ACC112 (cell line): Measurements from ENCODE around the gene RPA3.

Experiments used
- H2AFZ ChIP-seq: fragments of 200-600 bp; sonication (generic); one replicate; pipeline ENCODE4 v1.6.0; 2017; ENCODE audit warnings: antibody characterized with exemption, low read length; ENCODE audit not compliant: unreplicated experiment
- H3K27ac ChIP-seq: fragments of 200-600 bp; sonication (generic); 2 replicates; pipeline ENCODE4 v1.5.1; 2014; ENCODE audit warnings: low read depth, mild to moderate bottlenecking, antibody characterized with exemption, low read length, moderate library complexity
- H3K27me3 ChIP-seq: fragments of 200-600 bp; sonication (generic); 2 replicates; pipeline ENCODE4 v1.6.1; 2014; ENCODE audit warnings: mild to moderate bottlenecking, antibody characterized with exemption, low read length, moderate library complexity, mixed read lengths; ENCODE audit not compliant: insufficient read depth
- H3K36me3 ChIP-seq: fragments of 200-600 bp; sonication (generic); 2 replicates; pipeline ENCODE4 v1.6.1; 2016; ENCODE audit warnings: mild to moderate bottlenecking, antibody characterized with exemption, low read length, moderate library complexity, mixed read lengths; ENCODE audit not compliant: insufficient read depth
- H3K4me1 ChIP-seq: fragments of 200-600 bp; sonication (generic); one replicate; pipeline ENCODE4 v1.6.1; 2016; ENCODE audit warnings: low read length, mixed read lengths; ENCODE audit not compliant: insufficient read depth, unreplicated experiment, control insufficient read depth
- H3K4me3 ChIP-seq: fragments of 200-600 bp; sonication (generic); 2 replicates; pipeline ENCODE4 v1.5.1; 2014; ENCODE audit warnings: mild to moderate bottlenecking, low read depth, low read length
- H3K79me2 ChIP-seq: fragments of 200-600 bp; sonication (generic); one replicate; pipeline ENCODE4 v1.6.0; 2016; ENCODE audit warnings: low read length; ENCODE audit not compliant: control insufficient read depth, unreplicated experiment, insufficient read depth

Gene RPA3

GRCh38 chr7:7706556-7707172, 11.7 kb downstream of the RPA3 start:
- no peaks in the 10 kb centered on the region for H3K36me3 ChIP-seq
- no peaks in the 10 kb centered on the region for H3K79me2 ChIP-seq
- peaks cover 9% of the 10 kb centered on the region for H3K4me1 ChIP-seq
- H3K4me3 ChIP-seq: no peak overlapping the region
- H2AFZ ChIP-seq: no peak overlapping the region
- no peak overlapping the region for H3K27ac ChIP-seq
- H3K27me3 ChIP-seq: no peaks in the 10 kb centered on the region

GRCh38 chr7:7706101-7706511, 12.3 kb downstream of the RPA3 start:
- H2AFZ ChIP-seq: no peak overlapping the region
- H3K79me2 ChIP-seq: no peaks in the 10 kb centered on the region
- H3K36me3 ChIP-seq: no peaks in the 10 kb centered on the region
- H3K4me3 ChIP-seq: no peak overlapping the region
- peaks cover 9% of the 10 kb centered on the region for H3K4me1 ChIP-seq
- H3K27ac ChIP-seq: no peak overlapping the region
- no peaks in the 10 kb centered on the region for H3K27me3 ChIP-seq

- no peaks in the 10 kb centered on the region for H3K79me2 ChIP-seq
- H3K27me3 ChIP-seq: no peaks in the 10 kb centered on the region
- H3K27ac ChIP-seq: no peak overlapping the region
- H3K4me3 ChIP-seq: no peak overlapping the region
- no peaks in the 10 kb centered on the region for H3K36me3 ChIP-seq
- no peak overlapping the region for H2AFZ ChIP-seq
- peaks cover 9% of the 10 kb centered on the region for H3K4me1 ChIP-seq
These were observed 13.1 kb downstream of the RPA3 start for GRCh38 chr7:7705318-7705717.

GRCh38 chr7:7704867-7705266, 13.5 kb downstream of the RPA3 start:
- no peak overlapping the region for H3K4me3 ChIP-seq
- H3K79me2 ChIP-seq: no peaks in the 10 kb centered on the region
- H3K4me1 ChIP-seq: peaks cover 9% of the 10 kb centered on the region
- no peak overlapping the region for H3K27ac ChIP-seq
- H3K27me3 ChIP-seq: no peaks in the 10 kb centered on the region
- no peak overlapping the region for H2AFZ ChIP-seq
- H3K36me3 ChIP-seq: no peaks in the 10 kb centered on the region

GRCh38 chr7:7703427-7703826, 15.0 kb downstream of the RPA3 start:
- peaks cover 17% of the 10 kb centered on the region for H3K4me1 ChIP-seq
- no peaks in the 10 kb centered on the region for H3K27me3 ChIP-seq
- no peak overlapping the region for H2AFZ ChIP-seq
- H3K27ac ChIP-seq: no peak overlapping the region
- no peaks in the 10 kb centered on the region for H3K79me2 ChIP-seq
- H3K4me3 ChIP-seq: no peak overlapping the region
- no peaks in the 10 kb centered on the region for H3K36me3 ChIP-seq

- Histone ChIP-seq H3K27ac (no peak overlapping the region), H3K36me3 (no peaks in the 10 kb centered on the region), H3K4me1 (peaks cover 17% of the 10 kb centered on the region), H2AFZ (no peak overlapping the region), H3K79me2 (no peaks in the 10 kb centered on the region), H3K27me3 (no peaks in the 10 kb centered on the region), H3K4me3 (no peak overlapping the region)
These were observed 15.6 kb downstream of the RPA3 start for GRCh38 chr7:7702826-7703225.

GRCh38 chr7:7701527-7701926, 16.9 kb downstream of the RPA3 start:
- no peak overlapping the region for H3K4me3 ChIP-seq
- H2AFZ ChIP-seq: no peak overlapping the region
- H3K4me1 ChIP-seq: peaks cover 29% of the 10 kb centered on the region
- no peaks in the 10 kb centered on the region for H3K79me2 ChIP-seq
- no peaks in the 10 kb centered on the region for H3K27me3 ChIP-seq
- H3K27ac ChIP-seq: no peak overlapping the region
- no peaks in the 10 kb centered on the region for H3K36me3 ChIP-seq

- Histone ChIP-seq H3K79me2 (no peaks in the 10 kb centered on the region), H3K27me3 (no peaks in the 10 kb centered on the region), H3K27ac (0 out of 2 replicates have a peak overlapping the region, but pooled peaks have one; percentile 3), H3K36me3 (no peaks in the 10 kb centered on the region), H3K4me1 (peaks cover 39% of the 10 kb centered on the region), H3K4me3 (peak overlapping the region; percentile 62), H2AFZ (peak overlapping the region; percentile 35)
These were observed 18.4 kb downstream of the RPA3 start for GRCh38 chr7:7699970-7700369.

GRCh38 chr7:7699380-7699779, 19.0 kb downstream of the RPA3 start:
- H3K4me1 ChIP-seq: peaks cover 41% of the 10 kb centered on the region
- peak overlapping the region; percentile 35 for H2AFZ ChIP-seq
- 0 out of 2 replicates have a peak overlapping the region, but pooled peaks have one; percentile 3 for H3K27ac ChIP-seq
- no peaks in the 10 kb centered on the region for H3K36me3 ChIP-seq
- H3K4me3 ChIP-seq: peak overlapping the region; percentile 62
- no peaks in the 10 kb centered on the region for H3K27me3 ChIP-seq
- H3K79me2 ChIP-seq: no peaks in the 10 kb centered on the region

GRCh38 chr7:7698930-7699329, 19.5 kb downstream of the RPA3 start:
- no peaks in the 10 kb centered on the region for H3K79me2 ChIP-seq
- peaks cover 43% of the 10 kb centered on the region for H3K4me1 ChIP-seq
- H2AFZ ChIP-seq: no peak overlapping the region
- H3K4me3 ChIP-seq: no peak overlapping the region
- no peaks in the 10 kb centered on the region for H3K27me3 ChIP-seq
- H3K36me3 ChIP-seq: no peaks in the 10 kb centered on the region
- H3K27ac ChIP-seq: no peak overlapping the region

GRCh38 chr7:7696458-7697119, 21.8 kb downstream of the RPA3 start:
- H2AFZ ChIP-seq: no peak overlapping the region

More at GRCh38 chr7:7696458-7697119, 21.8 kb downstream of the RPA3 start:
- Histone ChIP-seq H3K4me3 (peak overlapping the region; percentile 29), H3K79me2 (no peaks in the 10 kb centered on the region), H3K4me1 (peaks cover 42% of the 10 kb centered on the region), H3K27ac (peak overlapping the region; percentile 72), H3K27me3 (no peaks in the 10 kb centered on the region), H3K36me3 (no peaks in the 10 kb centered on the region)
